GM12878 (cell line): ENCODE results near the gene RASL12. TPM values are rescaled to one million over a fixed set of nuclear protein-coding genes. Genes with fewer than 3 reads are reported as not detected.

Source experiments
- ATAC-seq: fragments of 200-7000 bp; cut with Tn5 transposase; 3 replicates; pipeline ENCODE4 v1.9.1; 2020; ENCODE audit warnings: mild to moderate bottlenecking, moderate library complexity
- BruUV-seq: library from RNA; stranded (reverse); fragments of 400-500 nt; replicated peaks from 2 replicates; lab custom pipeline; 2021; lab: Mats Ljungman, UMichigan
- CTCF ChIA-PET: fragments of 300-600 bp; sonication (Branson Sonifier 250); formaldehyde crosslinking; extraction: SDS; loops from one replicate; lab custom pipeline; 2021; ENCODE audit warnings: inconsistent platforms; lab: Yijun Ruan, JAX
- POLR2A ChIA-PET: fragments of 350-600 bp; formaldehyde crosslinking; extraction: SDS; loops from one replicate; lab custom pipeline; 2021; ENCODE audit warnings: inconsistent platforms; lab: Charles Lee
- RAD21 ChIA-PET: fragments of 300-600 bp; sonication (Branson Sonifier 250); formaldehyde crosslinking; loops from one replicate; lab custom pipeline; 2023; ENCODE audit warnings: antibody characterized with exemption; ENCODE audit not compliant: unreplicated experiment; lab: Charles Lee
- SMC1A ChIA-PET: fragments of 300-600 bp; sonication (Branson Sonifier 250); formaldehyde crosslinking; loops from one replicate; lab custom pipeline; 2023; ENCODE audit not compliant: unreplicated experiment, uncharacterized antibody; lab: Charles Lee
- DNase-seq: peaks from one replicate; pipeline ENCODE4 v3.0.0-alpha.2; 2011; ENCODE audit warnings: low read depth, low spot score
- FAIRE-seq: peaks from 3 replicates; lab custom pipeline; 2011; peaks lifted over from hg19 to GRCh38; lab: Jason Lieb, UNC
- H2AFZ ChIP-seq: 2 replicates; pipeline ENCODE4 v1.6.0; 2011; ENCODE audit warnings: low read depth, low read length, control low read depth; ENCODE audit not compliant: control insufficient read depth
- H3K27ac ChIP-seq: 2 replicates; pipeline ENCODE4 v1.5.1; 2011; ENCODE audit warnings: control low read depth; ENCODE audit not compliant: control insufficient read depth, insufficient read depth
- H3K27me3 ChIP-seq, 2 experiments: replicated peaks in 1 of 2; 2 replicates each; pipeline versions ENCODE4 v1.6.0 to v1.6.1; 2011; ENCODE audit warnings: low read length in 1 of 2; ENCODE audit not compliant: control insufficient read depth in 2 of 2, insufficient read depth in 2 of 2
- H3K36me3 ChIP-seq, 2 experiments: 2 replicates each; pipeline ENCODE4 v1.5.1; 2011; ENCODE audit warnings: low read length in 1 of 2; ENCODE audit not compliant: control insufficient read depth in 2 of 2, insufficient read depth in 2 of 2
- H3K4me1 ChIP-seq: 2 replicates; pipeline ENCODE4 v1.6.1; 2011; ENCODE audit warnings: mild to moderate bottlenecking, low read length, moderate library complexity, mixed read lengths; ENCODE audit not compliant: control insufficient read depth, insufficient read depth
- H3K4me2 ChIP-seq: 2 replicates; pipeline ENCODE4 v1.6.0; 2011; ENCODE audit warnings: control low read depth; ENCODE audit not compliant: control insufficient read depth, insufficient read depth
- H3K4me3 ChIP-seq: fragments of 200-600 bp; sonication (generic); 2 replicates; pipeline ENCODE4 v1.5.1; 2016
- H3K79me2 ChIP-seq: 2 replicates; pipeline ENCODE4 v1.6.0; 2011; ENCODE audit warnings: low read length; ENCODE audit not compliant: control insufficient read depth, insufficient read depth
- H3K9ac ChIP-seq: 2 replicates; pipeline ENCODE4 v1.8.0; 2011; ENCODE audit warnings: low read length, control low read depth, mixed read lengths; ENCODE audit not compliant: control insufficient read depth, insufficient read depth
- H3K9me3 ChIP-seq: replicated peaks from 3 replicates; pipeline ENCODE4 v1.5.1; 2011; ENCODE audit warnings: mild to moderate bottlenecking, low read length; ENCODE audit not compliant: control insufficient read depth, insufficient read depth
- H4K20me1 ChIP-seq: 2 replicates; pipeline ENCODE4 v1.6.0; 2011; ENCODE audit not compliant: control insufficient read depth, insufficient read depth
- ETV6 ChIP-seq, 2 experiments: fragments of 450-650 bp in 1 of 2; IDR thresholded peaks in 1 of 2; conservative IDR thresholded peaks in 1 of 2; 2 replicates each; pipeline ENCODE4 v1.6.1; 2014; ENCODE audit warnings: antibody characterized with exemption in 1 of 2, borderline replicate concordance in 1 of 2, low read depth in 1 of 2, mild to moderate bottlenecking in 1 of 2, moderate library complexity in 1 of 2
- IRF4 ChIP-seq: IDR thresholded peaks from 2 replicates; pipeline ENCODE4 v1.6.1; 2011; ENCODE audit warnings: low read depth, low read length
- MTA2 ChIP-seq: fragments of 450-650 bp; IDR thresholded peaks from 2 replicates; pipeline ENCODE4 v1.6.1; 2016; ENCODE audit warnings: low read depth, mild to moderate bottlenecking, moderate library complexity
- NBN ChIP-seq: fragments of 450-650 bp; IDR thresholded peaks from 2 replicates; pipeline ENCODE4 v1.6.1; 2016
- NR2F1 ChIP-seq: fragments of 450-650 bp; conservative IDR thresholded peaks from 2 replicates; pipeline ENCODE4 v1.6.1; 2017; ENCODE audit warnings: mild to moderate bottlenecking
- RAD21 ChIP-seq: IDR thresholded peaks from 2 replicates; pipeline ENCODE4 v1.6.1; 2011; ENCODE audit warnings: mild to moderate bottlenecking, low read depth, low read length, moderate library complexity; ENCODE audit not compliant: insufficient read depth
- SMC3 ChIP-seq: IDR thresholded peaks from 2 replicates; pipeline ENCODE4 v1.6.1; 2011; ENCODE audit warnings: low read length, improper control_type of control experiment, borderline replicate concordance
- SREBF2 ChIP-seq: IDR thresholded peaks from 2 replicates; pipeline ENCODE4 v1.6.1; 2012; ENCODE audit warnings: mild to moderate bottlenecking, low read length
- TARDBP ChIP-seq: IDR thresholded peaks from 2 replicates; pipeline ENCODE4 v1.6.1; 2016; ENCODE audit warnings: borderline replicate concordance
- YBX1 ChIP-seq: fragments of 450-650 bp; IDR thresholded peaks from 2 replicates; pipeline ENCODE4 v1.6.1; 2016; ENCODE audit warnings: antibody characterized with exemption
- ZBED1 ChIP-seq: IDR thresholded peaks from 2 replicates; pipeline ENCODE4 v1.6.1; 2016; ENCODE audit warnings: borderline replicate concordance
- ZSCAN29 ChIP-seq: fragments of 450-650 bp; IDR thresholded peaks from 2 replicates; pipeline ENCODE4 v1.6.1; 2017; ENCODE audit warnings: mild to moderate bottlenecking, moderate library complexity
- WGBS: methylation state at CpG from one replicate; pipeline ENCODE4 v1.1.6; 2016; ENCODE audit warnings: low lambda C conversion rate; ENCODE audit not compliant: insufficient replicate concordance, insufficient coverage; ENCODE audit errors: missing lambda C conversion rate; 5-methylcytosine and 5-hydroxymethylcytosine counted together
- in situ Hi-C: fragments of 300-500 bp; cut with MboI; formaldehyde crosslinking; loops from 9 replicates; pipeline ENCODE4 v1.14.3; 2018; ENCODE audit warnings: mixed read lengths
- intact Hi-C: fragments of 100-400 bp; cut with micrococcal nuclease; formaldehyde crosslinking; loops from one replicate; pipeline ENCODE4 v1.14.2; 2022; ENCODE audit not compliant: unreplicated experiment
- polyA plus RNA-seq, 11 experiments: library from polyadenylated mRNA; depleted of rRNA in 4 of 11; unstranded in 6 of 11; stranded (reverse) in 5 of 11; fragments of >200 nt; fragmentation: Nextera tagmentation in 4 of 11; fragmentation: Illumina TruSeq in 1 of 11; extraction: Ambion mirVana in 4 of 11; extraction: Trizol in 1 of 11; gene quantifications; 1 replicate in 1 of 11; 2 replicates in 10 of 11; pipeline versions ENCODE4 v1.2.1 to v1.2.3, GENCODE V29; 2011 to 2016; ENCODE audit warnings: inconsistent platforms in 2 of 11, missing spikeins in 2 of 11, low read depth in 1 of 11
- total RNA-seq, 4 experiments: library from RNA; depleted of rRNA in 3 of 4; stranded (reverse); fragments of >200 nt in 3 of 4; fragmentation: Illumina TruSeq in 1 of 4; extraction: Trizol in 1 of 4; gene quantifications; 2 replicates each; pipeline versions ENCODE4 v1.2.1 to v1.2.3, GENCODE V29; 2013 to 2021
- TF ChIP-seq, protein P1 (sequence below): fragments of 450-650 bp; conservative IDR thresholded peaks from 2 replicates; pipeline ENCODE4 v1.6.1; 2017; ENCODE audit warnings: mild to moderate bottlenecking, moderate library complexity
- TF ChIP-seq, protein P2 (sequence below): IDR thresholded peaks from 2 replicates; pipeline ENCODE4 v1.6.1; 2012; ENCODE audit warnings: mild to moderate bottlenecking, low read depth, low read length

The RASL12 gene
- total and polyA plus RNA-seq, 10 of the 15 experiments (the other 5 are each of a cell fraction or from before 2014, with no cell fraction given), result 0.06 to 0.10 TPM; not detected in 8

DNA sequence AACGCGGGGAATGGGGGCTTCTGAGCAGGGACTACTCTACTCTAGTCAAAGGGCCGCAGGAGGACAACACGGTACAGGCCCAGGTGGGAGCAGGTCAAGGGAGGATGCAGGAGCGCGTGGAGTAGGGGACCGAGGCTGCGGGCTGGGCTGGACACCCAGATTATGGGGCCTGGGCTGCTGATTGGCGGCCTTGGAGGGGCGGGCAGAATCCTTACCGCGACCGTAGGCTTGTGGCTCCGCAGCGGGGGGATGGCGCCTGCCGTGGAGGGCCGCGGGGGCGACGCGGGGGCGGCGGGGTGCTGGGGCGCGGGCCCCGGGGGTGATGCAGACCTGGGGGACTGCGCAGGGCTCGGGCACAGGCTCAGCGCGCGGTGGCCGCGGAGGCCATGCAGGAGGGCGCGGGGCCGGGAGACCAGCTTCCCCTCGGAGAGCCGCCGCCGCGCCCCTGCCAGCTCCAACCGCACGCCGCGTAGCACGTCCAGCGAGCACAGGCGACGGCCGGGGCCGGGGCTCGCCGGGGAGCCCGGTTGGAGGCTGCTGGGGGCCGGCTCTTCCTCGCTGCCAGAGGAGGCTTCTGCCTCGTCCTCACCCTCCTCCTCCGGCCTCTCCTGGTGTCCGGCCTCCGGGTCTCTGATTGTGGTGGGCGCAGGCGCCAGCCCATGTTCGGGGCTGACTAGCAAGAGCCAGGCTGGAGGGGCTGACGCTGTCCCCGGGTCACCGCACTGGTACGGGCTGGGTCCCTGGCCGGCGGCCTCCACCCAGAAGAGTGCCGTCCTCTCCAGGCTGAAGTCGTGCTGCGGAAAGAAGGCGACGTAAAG, 34.3 kb upstream of the RASL12 start:
- H3K79me2 ChIP-seq, result no peaks in the 10 kb centered on the region
- no peaks in the 10 kb centered on the region for H3K4me1 ChIP-seq
- intact Hi-C loops, result no loop called here
- peaks cover 3 to 11% of the 10 kb centered on the region in 2 experiments; a peak in 3 of 4 replicates for H3K36me3 ChIP-seq
- no peaks in the 10 kb centered on the region for H4K20me1 ChIP-seq
- no peak overlapping the region for H3K9ac ChIP-seq
- no peak overlapping the region for H3K27ac ChIP-seq
- WGBS, result 98% methylated on average over 48 of the region's 75 CpGs
- no peak overlapping the region for H3K4me2 ChIP-seq
- no peak for DNase-seq
- H3K4me3 ChIP-seq, result no peak overlapping the region
- no TSS peak for BruUV-seq
- H3K9me3 ChIP-seq, result no peaks in the 10 kb centered on the region
- no peaks in the 10 kb centered on the region for H3K27me3 ChIP-seq
- no peak for FAIRE-seq
- ChIA-PET SMC1A (interaction anchor here (0.9 to 1.4 kb wide), 7 partner anchors 47 to 371 kb away, joined by 3 to 9 read pairs (median 3); no protein-coding TSS in a partner anchor), RAD21 (interaction anchor here (0.7 to 1.4 kb wide), 7 partner anchors 38 to 370 kb away, joined by 3 to 9 read pairs (median 4); partner anchors contain the start of gene SPG21), POLR2A (no interaction called here), CTCF (interaction anchor here (0.8 to 2.1 kb wide), 14 partner anchors 13 to 370 kb away, joined by 3 to 18 read pairs (median 5); partner anchors contain the start of gene UBAP1L)
- in situ Hi-C loops, result no loop called here
- H2AFZ ChIP-seq, result no peak overlapping the region
- no peak for ATAC-seq
- TF ChIP-seq, protein P1, sequence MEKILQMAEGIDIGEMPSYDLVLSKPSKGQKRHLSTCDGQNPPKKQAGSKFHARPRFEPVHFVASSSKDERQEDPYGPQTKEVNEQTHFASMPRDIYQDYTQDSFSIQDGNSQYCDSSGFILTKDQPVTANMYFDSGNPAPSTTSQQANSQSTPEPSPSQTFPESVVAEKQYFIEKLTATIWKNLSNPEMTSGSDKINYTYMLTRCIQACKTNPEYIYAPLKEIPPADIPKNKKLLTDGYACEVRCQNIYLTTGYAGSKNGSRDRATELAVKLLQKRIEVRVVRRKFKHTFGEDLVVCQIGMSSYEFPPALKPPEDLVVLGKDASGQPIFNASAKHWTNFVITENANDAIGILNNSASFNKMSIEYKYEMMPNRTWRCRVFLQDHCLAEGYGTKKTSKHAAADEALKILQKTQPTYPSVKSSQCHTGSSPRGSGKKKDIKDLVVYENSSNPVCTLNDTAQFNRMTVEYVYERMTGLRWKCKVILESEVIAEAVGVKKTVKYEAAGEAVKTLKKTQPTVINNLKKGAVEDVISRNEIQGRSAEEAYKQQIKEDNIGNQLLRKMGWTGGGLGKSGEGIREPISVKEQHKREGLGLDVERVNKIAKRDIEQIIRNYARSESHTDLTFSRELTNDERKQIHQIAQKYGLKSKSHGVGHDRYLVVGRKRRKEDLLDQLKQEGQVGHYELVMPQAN, result no peak
- TF ChIP-seq ZBED1 (no peak), IRF4 (no peak), NBN (no peak), ZSCAN29 (no peak), MTA2 (no peak), YBX1 (no peak), NR2F1 (no peak), SREBF2 (no peak), SMC3 (no peak), RAD21 (no peak), TARDBP (no peak), ETV6 (conservative IDR thresholded peaks at IDR 0.05 in 1 of 2, IDR thresholded peaks at IDR 0.05 in 1 of 2; ENCODE audit: borderline replicate concordance in 1 of 2, low read depth in 1 of 2) (no peak)
- TF ChIP-seq, protein P2, sequence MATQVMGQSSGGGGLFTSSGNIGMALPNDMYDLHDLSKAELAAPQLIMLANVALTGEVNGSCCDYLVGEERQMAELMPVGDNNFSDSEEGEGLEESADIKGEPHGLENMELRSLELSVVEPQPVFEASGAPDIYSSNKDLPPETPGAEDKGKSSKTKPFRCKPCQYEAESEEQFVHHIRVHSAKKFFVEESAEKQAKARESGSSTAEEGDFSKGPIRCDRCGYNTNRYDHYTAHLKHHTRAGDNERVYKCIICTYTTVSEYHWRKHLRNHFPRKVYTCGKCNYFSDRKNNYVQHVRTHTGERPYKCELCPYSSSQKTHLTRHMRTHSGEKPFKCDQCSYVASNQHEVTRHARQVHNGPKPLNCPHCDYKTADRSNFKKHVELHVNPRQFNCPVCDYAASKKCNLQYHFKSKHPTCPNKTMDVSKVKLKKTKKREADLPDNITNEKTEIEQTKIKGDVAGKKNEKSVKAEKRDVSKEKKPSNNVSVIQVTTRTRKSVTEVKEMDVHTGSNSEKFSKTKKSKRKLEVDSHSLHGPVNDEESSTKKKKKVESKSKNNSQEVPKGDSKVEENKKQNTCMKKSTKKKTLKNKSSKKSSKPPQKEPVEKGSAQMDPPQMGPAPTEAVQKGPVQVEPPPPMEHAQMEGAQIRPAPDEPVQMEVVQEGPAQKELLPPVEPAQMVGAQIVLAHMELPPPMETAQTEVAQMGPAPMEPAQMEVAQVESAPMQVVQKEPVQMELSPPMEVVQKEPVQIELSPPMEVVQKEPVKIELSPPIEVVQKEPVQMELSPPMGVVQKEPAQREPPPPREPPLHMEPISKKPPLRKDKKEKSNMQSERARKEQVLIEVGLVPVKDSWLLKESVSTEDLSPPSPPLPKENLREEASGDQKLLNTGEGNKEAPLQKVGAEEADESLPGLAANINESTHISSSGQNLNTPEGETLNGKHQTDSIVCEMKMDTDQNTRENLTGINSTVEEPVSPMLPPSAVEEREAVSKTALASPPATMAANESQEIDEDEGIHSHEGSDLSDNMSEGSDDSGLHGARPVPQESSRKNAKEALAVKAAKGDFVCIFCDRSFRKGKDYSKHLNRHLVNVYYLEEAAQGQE, result no peak
